H9 (cell line): ENCODE results near the gene PHF21B. TPM values are rescaled to one million over a fixed set of nuclear protein-coding genes. Genes with fewer than 3 reads are reported as not detected.

Source experiments
- DNase-seq: peaks from one replicate; pipeline ENCODE4 v3.0.0-alpha.2; 2017
- H2AFZ ChIP-seq: one replicate; pipeline ENCODE4 v1.6.1; 2013; ENCODE audit warnings: mild to moderate bottlenecking, low read length, control low read depth, moderate library complexity
- H2AK5ac ChIP-seq: 2 replicates; pipeline ENCODE4 v1.6.1; 2013; ENCODE audit warnings: low read length, control low read depth, mixed read lengths; ENCODE audit not compliant: insufficient read length
- H2BK120ac ChIP-seq: one replicate; pipeline ENCODE4 v1.6.1; 2013; ENCODE audit warnings: low read depth, mild to moderate bottlenecking, low read length, control low read depth, inconsistent platforms; ENCODE audit not compliant: poor library complexity, severe bottlenecking
- H2BK12ac ChIP-seq: 2 replicates; pipeline ENCODE4 v1.6.1; 2013; ENCODE audit warnings: low read length, control low read depth, mixed read lengths, low read depth; ENCODE audit not compliant: insufficient read length
- H2BK15ac ChIP-seq: 2 replicates; pipeline ENCODE4 v1.6.1; 2013; ENCODE audit warnings: low read depth, low read length, control low read depth
- H2BK20ac ChIP-seq: one replicate; pipeline ENCODE4 v1.6.1; 2013; ENCODE audit warnings: low read depth, mild to moderate bottlenecking, low read length, control low read depth, inconsistent platforms; ENCODE audit not compliant: poor library complexity, severe bottlenecking
- H2BK5ac ChIP-seq: 2 replicates; pipeline ENCODE4 v1.6.1; 2013; ENCODE audit warnings: low read length, control low read depth, mixed read lengths; ENCODE audit not compliant: insufficient read length
- H3K14ac ChIP-seq: 2 replicates; pipeline ENCODE4 v1.6.1; 2013; ENCODE audit warnings: low read length, control low read depth; ENCODE audit not compliant: insufficient read depth
- H3K18ac ChIP-seq: 2 replicates; pipeline ENCODE4 v1.6.1; 2013; ENCODE audit warnings: low read depth, mild to moderate bottlenecking, mixed read lengths, low read length, control low read depth; ENCODE audit not compliant: insufficient read length
- H3K23ac ChIP-seq: 2 replicates; pipeline ENCODE4 v1.6.1; 2013; ENCODE audit warnings: low read length, control low read depth, mixed read lengths, low read depth; ENCODE audit not compliant: insufficient read length
- H3K23me2 ChIP-seq: 2 replicates; pipeline ENCODE4 v1.6.1; 2013; ENCODE audit warnings: low read depth, mild to moderate bottlenecking, mixed read lengths, low read length, control low read depth; ENCODE audit not compliant: insufficient read length, poor library complexity, severe bottlenecking
- H3K27ac ChIP-seq: 2 replicates; pipeline ENCODE4 v1.5.1; 2013; ENCODE audit warnings: low read length, control low read depth, mixed read lengths, low read depth; ENCODE audit not compliant: insufficient read length
- H3K27me3 ChIP-seq: 2 replicates; pipeline ENCODE4 v1.6.1; 2013; ENCODE audit warnings: low read length, control low read depth, inconsistent platforms; ENCODE audit not compliant: insufficient read depth
- H3K4ac ChIP-seq: 2 replicates; pipeline ENCODE4 v1.6.1; 2013; ENCODE audit warnings: low read depth, mild to moderate bottlenecking, control low read depth, inconsistent platforms, low read length, moderate library complexity
- H3K4me1 ChIP-seq: 2 replicates; pipeline ENCODE4 v1.6.1; 2013; ENCODE audit warnings: low read length, control low read depth, inconsistent platforms; ENCODE audit not compliant: insufficient read depth
- H3K4me2 ChIP-seq: 2 replicates; pipeline ENCODE4 v1.6.1; 2013; ENCODE audit warnings: low read length, control low read depth, mixed read lengths; ENCODE audit not compliant: insufficient read length, insufficient read depth
- H3K56ac ChIP-seq: 2 replicates; pipeline ENCODE4 v1.6.1; 2013; ENCODE audit warnings: low read depth, mild to moderate bottlenecking, mixed read lengths, low read length, control low read depth; ENCODE audit not compliant: insufficient read length
- H3K79me1 ChIP-seq: 2 replicates; pipeline ENCODE4 v1.6.1; 2013; ENCODE audit warnings: low read depth, mild to moderate bottlenecking, moderate library complexity, low read length, control low read depth, inconsistent platforms; ENCODE audit not compliant: insufficient read depth, poor library complexity, severe bottlenecking
- H3K79me2 ChIP-seq: 2 replicates; pipeline ENCODE4 v1.6.1; 2013; ENCODE audit warnings: low read length, control low read depth, inconsistent platforms; ENCODE audit not compliant: insufficient read depth
- H3K9ac ChIP-seq: 2 replicates; pipeline ENCODE4 v1.6.1; 2013; ENCODE audit warnings: low read length, control low read depth, mixed read lengths; ENCODE audit not compliant: insufficient read length; ENCODE audit errors: extremely low read depth
- H3K9me3 ChIP-seq: one replicate; pipeline ENCODE4 v1.6.1; 2013; ENCODE audit warnings: low read depth, low read length, inconsistent platforms; ENCODE audit not compliant: control insufficient read depth
- H3T11ph ChIP-seq: one replicate; pipeline ENCODE4 v1.6.1; 2013; ENCODE audit warnings: mild to moderate bottlenecking, low read length, control low read depth, inconsistent platforms
- H4K20me1 ChIP-seq: one replicate; pipeline ENCODE4 v1.6.1; 2013; ENCODE audit not compliant: control insufficient read depth, insufficient read length, insufficient read depth
- H4K5ac ChIP-seq: 2 replicates; pipeline ENCODE4 v1.6.1; 2013; ENCODE audit warnings: low read depth, mild to moderate bottlenecking, mixed read lengths, low read length, control low read depth; ENCODE audit not compliant: insufficient read length
- H4K8ac ChIP-seq: replicated peaks from 2 replicates; pipeline ENCODE4 v1.6.1; 2013; ENCODE audit warnings: low read length, control low read depth, mixed read lengths, low read depth; ENCODE audit not compliant: insufficient read length
- H4K91ac ChIP-seq: 2 replicates; pipeline ENCODE4 v1.6.1; 2013; ENCODE audit warnings: low read depth, mild to moderate bottlenecking, moderate library complexity, mixed read lengths, low read length, control low read depth; ENCODE audit not compliant: insufficient read length
- H3K27ac Mint-ChIP-seq, 3 experiments: 2 replicates in 2 of 3; 3 replicates in 1 of 3; pipeline ENCODE4 v1.8.0; 2020 to 2021; ENCODE audit warnings: mixed read lengths in 3 of 3, mild to moderate bottlenecking in 1 of 3, moderate library complexity in 1 of 3
- H3K27me3 Mint-ChIP-seq: 2 replicates; pipeline ENCODE4 v1.8.0; 2021; ENCODE audit warnings: low read depth, mild to moderate bottlenecking, moderate library complexity, mixed read lengths
- H3K36me3 Mint-ChIP-seq, 3 experiments: 2 replicates in 2 of 3; 3 replicates in 1 of 3; pipeline ENCODE4 v1.8.0; 2020 to 2021; ENCODE audit warnings: low read depth in 3 of 3, mixed read lengths in 3 of 3; ENCODE audit not compliant: insufficient read depth in 1 of 3
- H3K4me1 Mint-ChIP-seq, 2 experiments: 2 replicates each; pipeline ENCODE4 v1.8.0; 2020; ENCODE audit warnings: mixed read lengths in 2 of 2
- H3K4me3 Mint-ChIP-seq, 2 experiments: 2 replicates in 1 of 2; 3 replicates in 1 of 2; pipeline ENCODE4 v1.8.0; 2020 to 2021; ENCODE audit warnings: mild to moderate bottlenecking in 2 of 2, mixed read lengths in 2 of 2, moderate library complexity in 1 of 2
- H3K9me3 Mint-ChIP-seq, 2 experiments: 2 replicates in 1 of 2; 3 replicates in 1 of 2; pipeline ENCODE4 v1.8.0; 2020; ENCODE audit warnings: mild to moderate bottlenecking in 2 of 2, mixed read lengths in 2 of 2, moderate library complexity in 1 of 2
- CTCF ChIP-seq: fragments of 200-600 bp; sonication (generic); conservative IDR thresholded peaks from 3 replicates; pipeline ENCODE4 v1.8.0; 2021; ENCODE audit warnings: antibody characterized with exemption, mild to moderate bottlenecking
- WGBS: extraction: QIAGEN DNeasy Blood & Tissue Kit; methylation state at CpG from one replicate; pipeline ENCODE4 v1.1.7; 2013; ENCODE audit warnings: missing lambda C conversion rate, low lambda C conversion rate, mixed read lengths; ENCODE audit not compliant: insufficient read length; ENCODE audit errors: extremely low coverage; 5-methylcytosine and 5-hydroxymethylcytosine counted together
- total RNA-seq: library from RNA; stranded (reverse); gene quantifications from 2 replicates; pipeline ENCODE4 v1.2.1, GENCODE V29; 2021

Gene PHF21B
- total RNA-seq, 1 experiment from 2014 or later: 60.3 TPM

DNA sequence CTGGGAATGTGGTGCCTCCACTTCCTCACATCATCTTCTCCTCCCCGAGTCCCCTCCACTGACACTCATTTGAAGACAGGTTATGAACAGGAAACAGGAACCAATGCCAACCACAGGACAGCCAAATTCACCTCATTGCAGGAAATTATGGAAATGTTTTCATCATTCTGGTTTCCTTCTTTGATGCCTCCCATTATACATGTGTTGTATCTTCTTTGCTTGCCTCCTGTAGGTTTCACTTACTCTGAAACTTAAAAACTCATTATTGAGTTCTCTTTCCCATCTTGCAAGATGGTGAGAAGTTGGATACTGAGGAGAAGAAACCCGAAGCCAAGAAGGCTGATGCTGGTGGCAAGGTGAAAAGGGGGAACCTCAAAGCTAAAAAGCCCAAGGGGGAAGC is 108.5 kb downstream of the PHF21B start:
- H3K79me1 ChIP-seq: no peaks in the 10 kb centered on the region
- Mint-ChIP-seq H3K36me3 (peaks cover 51 to 61% (median 51%) of the 10 kb centered on the region in 3 experiments), H3K4me3 (no peak overlapping the region), H3K27ac (no peak overlapping the region), H3K4me1 (peaks cover 0 to 3% of the 10 kb centered on the region in 2 experiments; a peak in 1 of 4 replicates), H3K9me3 (peaks cover 23 to 24% of the 10 kb centered on the region in 2 experiments), H3K27me3 (no peaks in the 10 kb centered on the region; the same call in 1 of the 2 replicates)
- no peak overlapping the region for H2BK15ac ChIP-seq
- no peaks in the 10 kb centered on the region for H3K23me2 ChIP-seq
- no peaks in the 10 kb centered on the region for H3K79me2 ChIP-seq
- no peak for TF ChIP-seq CTCF
- no peak overlapping the region for H2AK5ac ChIP-seq
- no peak overlapping the region for H4K8ac ChIP-seq
- H2BK120ac ChIP-seq: no peak overlapping the region
- no peak overlapping the region for H3T11ph ChIP-seq
- H4K20me1 ChIP-seq: no peaks in the 10 kb centered on the region
- H3K4ac ChIP-seq: no peak overlapping the region
- no peak overlapping the region for H4K5ac ChIP-seq
- H3K4me1 ChIP-seq: no peaks in the 10 kb centered on the region
- H3K4me2 ChIP-seq: no peak overlapping the region
- H3K9me3 ChIP-seq: peaks cover 11% of the 10 kb centered on the region
- H4K91ac ChIP-seq: no peak overlapping the region
- H2AFZ ChIP-seq: no peak overlapping the region
- DNase-seq: no peak
- no CpG with 5 or more reads among the region's 2 CpGs for WGBS
- no peak overlapping the region for H2BK12ac ChIP-seq
- no peak overlapping the region for H3K27ac ChIP-seq
- no peak overlapping the region for H3K14ac ChIP-seq
- H2BK20ac ChIP-seq: no peak overlapping the region
- H3K23ac ChIP-seq: no peak overlapping the region
- H3K9ac ChIP-seq: no peak overlapping the region
- no peaks in the 10 kb centered on the region for H3K27me3 ChIP-seq
- no peak overlapping the region for H3K18ac ChIP-seq
- no peak overlapping the region for H3K56ac ChIP-seq
- no peak overlapping the region for H2BK5ac ChIP-seq
